Neuronal stem cell (in vitro differentiated cells): Measurements from ENCODE around the gene DLG2.
A peak's percentile ranks its signal among the peaks of the same experiment; 100 is the strongest.

Experiments used
- DNase-seq: peaks from one replicate; pipeline ENCODE4 v3.0.0-alpha.2; 2013; ENCODE audit warnings: low spot score
- H2AFZ ChIP-seq: one replicate; pipeline ENCODE4 v1.6.1; 2013; ENCODE audit warnings: mild to moderate bottlenecking, low read length, inconsistent platforms
- H2AK5ac ChIP-seq: 2 replicates; pipeline ENCODE4 v1.6.1; 2013; ENCODE audit warnings: low read depth, mild to moderate bottlenecking, inconsistent platforms, low read length, moderate library complexity, mixed read lengths
- H2BK120ac ChIP-seq: 2 replicates; pipeline ENCODE4 v1.6.1; 2013; ENCODE audit warnings: low read depth, mild to moderate bottlenecking, inconsistent platforms, low read length, moderate library complexity, mixed read lengths
- H2BK12ac ChIP-seq: one replicate; pipeline ENCODE4 v1.6.1; 2013; ENCODE audit warnings: low read length, inconsistent platforms
- H2BK15ac ChIP-seq: 2 replicates; pipeline ENCODE4 v1.6.1; 2013; ENCODE audit warnings: mild to moderate bottlenecking, low read length, inconsistent platforms, mixed read lengths
- H2BK5ac ChIP-seq: one replicate; pipeline ENCODE4 v1.6.1; 2013; ENCODE audit warnings: inconsistent platforms, mild to moderate bottlenecking, low read length, moderate library complexity
- H3K14ac ChIP-seq: one replicate; pipeline ENCODE4 v1.6.1; 2013; ENCODE audit warnings: low read length, inconsistent platforms
- H3K18ac ChIP-seq: 2 replicates; pipeline ENCODE4 v1.6.1; 2013; ENCODE audit warnings: low read length, inconsistent platforms
- H3K23ac ChIP-seq: 2 replicates; pipeline ENCODE4 v1.6.1; 2013; ENCODE audit warnings: low read depth, mild to moderate bottlenecking, mixed read lengths, low read length, inconsistent platforms; ENCODE audit not compliant: poor library complexity
- H3K27ac ChIP-seq: replicated peaks from 3 replicates; pipeline ENCODE4 v1.5.1; 2013; ENCODE audit warnings: low read length, inconsistent platforms
- H3K27me3 ChIP-seq, 3 experiments: 2 replicates each; pipeline ENCODE4 v1.6.1; 2013; ENCODE audit warnings: low read length in 3 of 3, mild to moderate bottlenecking in 2 of 3, inconsistent platforms in 1 of 3, low read depth in 1 of 3, mixed read lengths in 1 of 3, moderate library complexity in 1 of 3; ENCODE audit not compliant: control insufficient read depth in 3 of 3, insufficient read depth in 3 of 3
- H3K36me3 ChIP-seq, 2 donors: replicated peaks in 1 of 2; 2 replicates each; pipeline ENCODE4 v1.6.1; 2013; ENCODE audit warnings: low read length in 2 of 2; ENCODE audit not compliant: control insufficient read depth in 2 of 2, insufficient read depth in 2 of 2
- H3K4ac ChIP-seq: 2 replicates; pipeline ENCODE4 v1.6.1; 2013; ENCODE audit warnings: inconsistent platforms, mild to moderate bottlenecking, low read length, moderate library complexity
- H3K4me1 ChIP-seq, 2 donors: 1 replicate in 1 of 2; 2 replicates in 1 of 2; pipeline ENCODE4 v1.6.1; 2013; ENCODE audit warnings: low read length in 2 of 2, low read depth in 1 of 2; ENCODE audit not compliant: control insufficient read depth in 2 of 2, insufficient read depth in 1 of 2
- H3K4me2 ChIP-seq: one replicate; pipeline ENCODE4 v1.6.1; 2013; ENCODE audit warnings: mild to moderate bottlenecking, low read length, inconsistent platforms; ENCODE audit not compliant: insufficient read depth, poor library complexity, severe bottlenecking
- H3K4me3 ChIP-seq, 2 donors: 2 replicates each; pipeline ENCODE4 v1.5.1; 2013; ENCODE audit warnings: low read length in 2 of 2, mild to moderate bottlenecking in 2 of 2, inconsistent platforms in 1 of 2, moderate library complexity in 1 of 2
- H3K79me1 ChIP-seq: one replicate; pipeline ENCODE4 v1.6.1; 2013; ENCODE audit warnings: low read depth, mild to moderate bottlenecking, inconsistent platforms, low read length, moderate library complexity
- H3K9ac ChIP-seq: one replicate; pipeline ENCODE4 v1.6.1; 2013; ENCODE audit warnings: mild to moderate bottlenecking, low read depth, low read length, inconsistent platforms; ENCODE audit not compliant: poor library complexity
- H3K9me3 ChIP-seq, 2 donors: replicated peaks in 1 of 2; 2 replicates each; pipeline versions ENCODE3 to v1.6.1; 2013; ENCODE audit warnings: low read length in 2 of 2, mild to moderate bottlenecking in 2 of 2, inconsistent platforms in 1 of 2, low read depth in 1 of 2, mixed read lengths in 1 of 2, moderate library complexity in 1 of 2; ENCODE audit not compliant: control insufficient read depth in 2 of 2, insufficient read depth in 1 of 2
- H4K8ac ChIP-seq: one replicate; pipeline ENCODE4 v1.6.1; 2013; ENCODE audit warnings: low read depth, mild to moderate bottlenecking, inconsistent platforms, low read length, moderate library complexity
- H4K91ac ChIP-seq: one replicate; pipeline ENCODE4 v1.6.1; 2013; ENCODE audit warnings: low read length, low read depth, mild to moderate bottlenecking, inconsistent platforms; ENCODE audit not compliant: poor library complexity
- WGBS, 2 donors: extraction: QIAGEN DNeasy Blood & Tissue Kit; methylation state at CpG; one replicate each; pipeline ENCODE4 v1.1.7; 2013; ENCODE audit warnings: missing lambda C conversion rate in 2 of 2, mixed read lengths in 1 of 2; ENCODE audit not compliant: insufficient read length in 2 of 2, insufficient replicate concordance in 1 of 2; ENCODE audit errors: extremely low coverage in 2 of 2; 5-methylcytosine and 5-hydroxymethylcytosine counted together

DLG2 gene

GRCh38 chr11:83659466-83659865 lies 1967.7 kb downstream of the DLG2 start:
- H3K4me2 ChIP-seq, result no peak overlapping the region
- no peak overlapping the region for H2BK15ac ChIP-seq
- H2BK12ac ChIP-seq, result no peak overlapping the region
- no peaks in the 10 kb centered on the region for H3K27me3 ChIP-seq
- no peak for DNase-seq
- H3K9ac ChIP-seq, result no peak overlapping the region
- H2AFZ ChIP-seq, result no peak overlapping the region
- no peak overlapping the region for H4K91ac ChIP-seq
- no peak overlapping the region for H3K4me3 ChIP-seq
- no peak overlapping the region for H3K14ac ChIP-seq
- H3K9me3 ChIP-seq, result no peaks in the 10 kb centered on the region
- H3K4me1 ChIP-seq, result peaks cover 5 to 6% of the 10 kb centered on the region in 2 donors
- no CpG with 5 or more reads among the region's 1 CpG for WGBS, 2 donors
- H3K18ac ChIP-seq, result no peak overlapping the region
- no peaks in the 10 kb centered on the region for H3K79me1 ChIP-seq
- H3K36me3 ChIP-seq, result no peaks in the 10 kb centered on the region
- H3K27ac ChIP-seq, result no peak overlapping the region
- H3K4ac ChIP-seq, result no peak overlapping the region
- H2BK5ac ChIP-seq, result no peak overlapping the region
- H2BK120ac ChIP-seq, result no peak overlapping the region
- no peak overlapping the region for H3K23ac ChIP-seq
- H4K8ac ChIP-seq, result no peak overlapping the region
- no peak overlapping the region for H2AK5ac ChIP-seq

GRCh38 chr11:83656796-83657330 lies 1970.3 kb downstream of the DLG2 start:
- no peaks in the 10 kb centered on the region for H3K79me1 ChIP-seq
- H3K9me3 ChIP-seq, result no peaks in the 10 kb centered on the region
- no peaks in the 10 kb centered on the region for H3K36me3 ChIP-seq
- no peak overlapping the region for H2BK12ac ChIP-seq
- no peak overlapping the region for H4K91ac ChIP-seq
- H3K23ac ChIP-seq, result no peak overlapping the region
- no peaks in the 10 kb centered on the region for H3K27me3 ChIP-seq
- H3K18ac ChIP-seq, result no peak overlapping the region
- H3K9ac ChIP-seq, result no peak overlapping the region
- no CpG with 5 or more reads among the region's 4 CpGs for WGBS, 2 donors
- H2AFZ ChIP-seq, result no peak overlapping the region
- no peak overlapping the region for H2BK120ac ChIP-seq
- H3K14ac ChIP-seq, result no peak overlapping the region
- no peak overlapping the region for H2BK15ac ChIP-seq
- DNase-seq, result no peak
- no peak overlapping the region for H3K4ac ChIP-seq
- no peak overlapping the region for H3K4me3 ChIP-seq
- no peak overlapping the region for H4K8ac ChIP-seq
- H2AK5ac ChIP-seq, result no peak overlapping the region
- H3K4me1 ChIP-seq, result peaks cover 3 to 5% of the 10 kb centered on the region in 2 donors
- no peak overlapping the region for H2BK5ac ChIP-seq
- no peak overlapping the region for H3K4me2 ChIP-seq
- no peak overlapping the region for H3K27ac ChIP-seq

- Histone ChIP-seq H2AK5ac (no peak overlapping the region), H2BK12ac (no peak overlapping the region), H3K4me2 (no peak overlapping the region), H3K27ac (no peak overlapping the region), H2BK15ac (no peak overlapping the region), H3K4me1 (peaks cover 0 to 4% of the 10 kb centered on the region in 2 donors), H3K36me3 (no peaks in the 10 kb centered on the region), H2BK120ac (no peak overlapping the region), H4K8ac (no peak overlapping the region), H2AFZ (no peak overlapping the region), H3K27me3 (no peaks in the 10 kb centered on the region), H4K91ac (no peak overlapping the region), H3K4me3 (no peak overlapping the region), H3K18ac (no peak overlapping the region), H2BK5ac (no peak overlapping the region), H3K14ac (no peak overlapping the region), H3K9me3 (no peaks in the 10 kb centered on the region), H3K9ac (no peak overlapping the region), H3K23ac (no peak overlapping the region), H3K79me1 (no peaks in the 10 kb centered on the region), H3K4ac (no peak overlapping the region)
- no peak for DNase-seq
- no CpG with 5 or more reads among the region's 3 CpGs for WGBS, 2 donors
Observed at GRCh38 chr11:83655976-83656375, 1971.2 kb downstream of the DLG2 start.

- Histone ChIP-seq H2AK5ac (no peak overlapping the region), H2BK15ac (no peak overlapping the region), H3K4me1 (peaks cover 8 to 12% of the 10 kb centered on the region in 2 donors), H3K18ac (no peak overlapping the region), H3K79me1 (no peaks in the 10 kb centered on the region), H3K4me3 (no peak overlapping the region), H2AFZ (no peak overlapping the region), H3K27ac (peak overlapping the region; percentile 32), H3K9me3 (no peaks in the 10 kb centered on the region), H3K14ac (no peak overlapping the region), H4K8ac (no peak overlapping the region), H2BK120ac (no peak overlapping the region), H2BK5ac (no peak overlapping the region), H3K36me3 (no peaks in the 10 kb centered on the region), H3K27me3 (no peaks in the 10 kb centered on the region), H2BK12ac (no peak overlapping the region), H3K9ac (no peak overlapping the region), H3K4me2 (no peak overlapping the region), H3K4ac (no peak overlapping the region), H3K23ac (no peak overlapping the region), H4K91ac (no peak overlapping the region)
- peak; percentile 6 for DNase-seq
- WGBS, 2 donors, result no CpG with 5 or more reads among the region's 1 CpG
Observed at GRCh38 chr11:83649528-83649855, 1977.7 kb downstream of the DLG2 start.
